ENCODE results near the gene NR1H4.
"Not testable (repeated sequence)": the region's sequence is repeated elsewhere in the genome, so short reads cannot be mapped to it uniquely, and the experiment has no call there.

The NR1H4 gene

DNA sequence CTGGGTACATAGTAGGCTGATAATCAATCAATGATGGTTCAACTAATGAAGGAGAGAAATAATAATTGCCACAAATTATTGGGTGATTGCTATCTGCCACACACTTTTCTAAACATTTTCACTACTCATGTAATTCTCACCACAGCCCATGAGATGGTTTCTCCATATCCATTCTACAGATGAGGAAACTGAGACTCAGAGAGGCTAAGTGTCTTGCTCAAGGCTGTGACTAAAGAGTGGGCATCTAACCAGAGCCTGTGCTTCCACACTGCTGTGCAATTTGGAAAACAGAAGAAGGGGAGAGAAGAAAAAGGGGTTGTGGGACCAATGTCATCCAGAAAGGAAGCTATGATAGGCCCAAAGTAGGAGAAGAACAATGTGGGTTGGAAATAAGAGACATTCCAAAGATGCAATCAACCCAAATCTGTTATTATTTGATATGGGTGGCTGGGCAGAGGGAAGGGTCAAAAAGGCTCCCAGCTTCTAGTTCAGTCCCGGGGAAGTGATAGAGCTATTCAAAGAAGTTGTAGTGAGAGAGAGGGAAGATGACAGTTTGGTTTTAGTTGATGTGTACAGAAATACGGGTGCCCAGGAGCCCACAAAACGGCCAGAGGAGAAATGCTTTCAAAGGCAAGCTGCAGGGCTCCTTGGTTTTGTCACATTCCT is 483 bp upstream of the NR1H4 start:
- no peak for DNase-seq (ENCODE audit: low read depth in 2 of 2)

DNA sequence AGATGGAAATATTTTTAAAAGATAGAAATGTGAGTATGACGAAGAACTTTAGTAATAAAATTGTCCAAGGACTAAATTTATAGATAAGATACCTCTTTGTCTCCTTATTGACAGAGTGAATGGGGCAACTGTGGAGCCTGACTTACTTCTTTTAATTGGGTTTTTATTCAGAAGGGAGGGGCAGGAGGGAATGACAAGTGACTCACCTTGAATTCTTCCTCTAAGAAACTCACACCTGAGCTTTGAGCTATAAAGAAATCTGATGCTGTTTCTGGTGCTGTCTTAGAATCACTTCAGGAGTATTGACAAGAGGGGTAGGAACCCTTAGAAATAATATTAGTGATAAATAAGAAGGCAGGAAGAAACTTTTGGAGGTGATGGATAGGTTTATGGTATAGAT is 951 bp downstream of the NR1H4 start:
- DNase-seq (ENCODE audit: low read depth in 2 of 2) = no peak

DNA sequence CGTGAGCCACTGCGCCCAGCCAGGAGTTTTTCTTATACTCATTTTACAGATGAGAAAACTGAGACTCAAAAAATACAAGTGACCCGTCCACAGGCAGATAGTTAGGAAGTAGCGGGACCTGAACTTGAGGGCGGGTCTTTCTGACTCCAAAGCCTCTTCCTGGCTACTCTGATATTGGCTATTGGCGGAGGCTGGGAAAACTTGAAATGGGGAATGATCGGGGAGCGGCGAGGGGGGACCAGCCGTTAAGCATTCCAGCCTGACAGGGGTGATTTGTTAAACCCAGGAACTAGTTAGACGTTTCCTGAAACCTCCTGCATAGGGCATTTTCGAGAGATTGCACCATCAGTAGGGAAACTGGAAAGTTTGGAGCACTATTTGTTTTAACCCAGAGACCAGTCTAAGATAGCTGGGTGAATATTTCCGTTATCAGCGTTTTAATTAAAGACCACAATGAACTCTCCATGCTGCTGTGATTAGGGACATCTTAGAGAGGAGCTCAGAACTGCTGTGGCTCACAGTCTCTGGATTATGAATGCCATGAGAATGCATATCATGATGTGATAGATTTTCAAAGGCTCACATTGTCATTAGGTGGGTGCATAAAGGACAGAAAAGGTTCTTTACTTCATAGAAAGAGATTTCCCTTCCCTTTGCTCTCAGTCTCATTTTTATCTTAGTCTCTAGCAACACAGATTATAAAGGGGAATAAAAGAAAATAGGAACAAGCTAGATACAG is 2.5 kb downstream of the NR1H4 start:
- DNase-seq (ENCODE audit: low read depth in 2 of 2) = no peak

DNA sequence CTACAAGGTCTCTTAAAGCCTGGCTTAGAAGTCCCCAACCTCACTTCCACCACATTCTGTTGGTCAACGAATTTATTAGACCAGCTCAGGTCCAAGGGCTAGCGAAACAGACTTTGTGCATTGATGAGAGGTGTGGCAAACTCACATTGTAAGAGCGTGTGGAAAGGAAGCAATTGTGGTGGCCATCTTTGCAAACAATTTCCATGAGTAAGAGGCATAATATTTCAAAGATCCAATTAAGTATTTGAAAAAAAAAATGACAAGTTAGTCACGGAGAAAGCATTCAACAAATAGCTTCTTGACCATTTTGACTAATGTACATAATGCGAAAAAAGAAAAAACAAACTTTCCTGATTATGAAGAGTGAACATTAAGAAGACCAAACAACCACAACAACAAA is 7.4 kb downstream of the NR1H4 start:
- DNase-seq (ENCODE audit: low read depth in 2 of 2) = no peak

DNA sequence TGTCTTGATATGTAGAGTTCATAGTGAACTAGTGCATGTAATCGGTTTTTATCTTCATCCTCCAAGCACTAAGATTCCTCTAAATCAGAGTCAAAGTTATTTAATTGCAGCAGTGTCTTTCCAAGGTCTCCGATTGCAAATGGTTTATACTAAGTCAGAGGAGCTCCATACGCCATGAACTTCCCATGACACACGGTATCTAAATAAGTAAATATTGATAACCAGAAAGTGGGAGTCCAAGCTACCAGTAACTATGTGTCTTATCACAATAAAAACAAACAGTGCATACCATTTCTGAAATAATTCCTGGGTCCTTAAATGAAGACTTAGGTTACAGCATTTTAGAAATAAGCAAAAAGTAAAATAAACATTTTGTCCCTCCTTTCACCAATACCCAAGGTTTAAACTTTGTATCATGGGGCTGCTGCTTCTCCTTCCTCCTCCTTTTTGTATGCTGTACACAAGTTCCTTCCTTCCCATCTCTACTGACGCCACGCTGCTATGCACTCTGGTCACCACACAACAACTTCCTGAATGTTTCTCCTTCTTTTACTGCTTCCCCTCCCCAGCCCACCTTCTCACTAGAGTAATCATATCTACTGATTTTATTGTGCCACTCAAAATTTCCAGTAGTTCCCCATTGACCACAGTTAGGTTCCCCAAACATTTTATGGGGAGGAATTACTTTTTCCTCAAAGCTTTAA is 10.7 kb downstream of the NR1H4 start:
- DNase-seq (ENCODE audit: low read depth in 2 of 2) = no peak

DNA sequence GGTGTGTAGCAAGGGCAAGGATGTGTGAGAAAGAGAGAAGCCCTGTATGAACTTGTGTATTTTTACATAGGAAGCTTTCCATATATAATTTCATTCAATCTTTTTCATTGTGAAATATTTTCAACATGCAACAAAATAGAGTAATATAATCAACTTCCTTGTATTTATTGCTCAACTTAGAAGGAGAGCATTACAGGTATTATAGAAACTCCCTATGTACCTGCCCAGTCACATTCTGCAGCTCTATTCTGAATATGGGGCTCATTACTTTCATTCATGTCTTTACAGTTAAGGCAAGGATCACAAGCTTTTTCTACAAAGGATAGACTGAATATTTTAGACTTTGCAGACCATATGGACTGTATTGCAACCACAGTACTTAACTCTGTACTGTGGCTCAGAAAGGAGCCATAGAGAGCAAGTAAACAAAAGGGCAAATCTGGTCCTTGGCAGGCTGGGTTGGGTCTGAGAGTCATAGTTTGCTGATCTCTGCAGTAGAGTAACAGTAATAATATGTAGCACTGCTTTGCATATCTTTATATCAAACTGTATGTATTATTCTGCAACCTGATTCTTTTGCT is 11.3 kb downstream of the NR1H4 start:
- no peak for DNase-seq (ENCODE audit: low read depth in 2 of 2)

DNA sequence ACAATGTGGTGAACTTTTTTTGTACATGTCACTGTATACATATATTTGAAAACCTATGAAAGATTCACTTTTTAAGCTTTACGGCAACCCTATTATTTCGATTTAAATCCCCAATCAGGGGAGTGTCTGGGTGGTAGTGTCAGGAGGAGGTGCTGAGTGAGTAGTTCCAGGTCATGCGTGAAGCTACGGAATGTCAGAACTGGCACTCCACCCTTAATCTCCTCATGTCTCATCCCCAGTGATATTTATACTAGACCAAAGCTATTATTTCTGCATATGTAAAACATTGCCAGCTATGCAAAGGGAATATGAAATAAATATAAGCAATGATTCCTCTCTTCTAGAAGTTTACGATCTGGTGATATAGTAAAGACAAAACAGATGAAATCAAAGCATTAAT is 12.3 kb downstream of the NR1H4 start:
- no peak for DNase-seq (ENCODE audit: low read depth in 2 of 2)

DNA sequence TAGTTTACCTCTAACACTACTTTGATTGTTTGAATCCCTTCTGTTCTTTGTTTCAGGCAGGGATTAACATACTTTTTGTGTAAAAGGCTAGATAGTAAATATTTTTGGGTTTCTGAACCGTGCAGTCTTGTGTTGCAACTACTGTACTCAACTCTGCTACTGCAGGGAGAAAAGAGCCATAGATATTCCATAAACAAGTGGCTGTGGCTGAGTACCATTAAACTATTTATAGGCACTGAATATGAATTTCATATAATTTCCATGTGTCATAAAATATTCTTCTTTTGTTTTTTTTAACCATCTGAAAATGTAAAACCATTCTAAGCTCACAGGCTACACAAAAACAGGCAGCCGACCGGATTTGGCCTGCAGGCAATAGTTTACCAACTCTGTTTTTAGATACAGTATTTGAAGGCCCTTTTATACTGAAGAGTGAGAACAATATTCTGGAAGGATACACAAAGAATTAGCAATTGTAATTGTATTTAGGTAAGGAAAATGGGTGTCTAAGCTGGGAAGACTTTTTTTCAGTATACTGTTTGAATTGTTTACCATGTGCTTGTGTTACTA is 15.7 kb downstream of the NR1H4 start:
- no peak for DNase-seq (ENCODE audit: low read depth in 2 of 2)

DNA sequence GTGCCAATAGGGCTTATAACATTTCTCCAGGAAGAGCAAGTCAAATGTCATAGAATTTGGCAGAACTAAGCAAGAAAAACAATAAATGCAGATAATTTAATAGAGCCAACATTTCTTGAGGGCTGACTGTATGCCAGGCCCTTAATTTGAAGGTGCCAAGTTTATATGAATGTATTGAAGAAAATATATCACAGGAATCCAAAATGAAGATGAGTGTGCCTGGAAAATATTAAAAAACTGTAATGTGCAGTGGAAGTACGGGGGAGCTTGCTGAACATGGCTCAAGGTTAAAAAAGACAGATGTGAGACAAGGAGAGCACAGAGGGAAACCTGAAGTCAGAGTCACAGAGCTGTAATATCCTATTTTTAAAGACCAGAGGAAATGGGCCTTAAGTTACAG is 16.4 kb downstream of the NR1H4 start:
- no peak for DNase-seq (ENCODE audit: low read depth in 2 of 2)

DNA sequence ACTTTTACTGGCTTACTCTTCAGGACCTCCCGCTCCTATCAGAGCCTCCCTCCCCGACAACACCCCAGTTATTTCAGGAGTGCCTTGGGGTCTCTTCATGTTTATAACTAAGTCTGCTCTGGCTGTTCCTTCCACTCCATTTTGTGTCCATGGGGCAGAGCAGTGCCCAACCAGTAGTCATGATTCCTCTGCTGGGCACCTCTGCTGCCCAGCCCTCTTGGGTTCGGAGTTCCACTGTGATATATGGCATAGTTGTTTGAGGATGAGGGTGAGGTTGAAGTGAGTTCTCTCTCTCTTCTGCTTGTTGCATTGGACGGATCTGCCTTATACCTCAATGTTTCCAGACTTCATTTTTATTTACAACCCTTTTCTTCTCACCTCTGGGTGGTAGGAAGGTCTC is 17.4 kb downstream of the NR1H4 start:
- DNase-seq (ENCODE audit: low read depth in 2 of 2) = no peak

DNA sequence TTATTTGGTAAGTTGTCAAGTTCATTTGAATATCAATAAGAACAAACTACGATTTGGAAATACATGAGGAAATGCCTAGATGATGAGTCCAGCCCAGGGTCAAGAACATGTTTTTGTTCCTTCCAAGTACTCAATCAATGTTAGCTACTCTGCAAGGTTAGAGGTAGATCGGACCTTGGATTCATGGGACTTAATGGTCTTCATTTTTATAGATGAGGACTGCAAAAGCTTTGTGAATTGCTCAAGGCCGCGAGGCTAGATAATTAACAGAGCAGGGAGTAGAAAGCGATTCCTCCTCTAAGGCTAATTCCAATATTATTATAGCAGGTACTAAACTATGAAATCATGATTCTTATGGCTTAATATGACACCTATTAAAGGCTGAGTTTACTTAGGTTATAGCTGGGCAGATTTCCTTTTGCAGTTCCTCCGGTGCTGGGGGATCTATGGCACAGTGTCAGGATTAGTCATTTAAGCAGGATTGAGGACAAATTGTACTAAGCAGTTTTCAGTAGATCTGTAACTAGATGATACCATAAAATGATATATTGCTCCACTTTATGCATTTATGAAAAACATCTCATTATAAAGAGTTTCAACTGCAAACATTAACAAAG is 19.8 kb downstream of the NR1H4 start:
- DNase-seq (ENCODE audit: low read depth in 2 of 2) = no peak

DNA sequence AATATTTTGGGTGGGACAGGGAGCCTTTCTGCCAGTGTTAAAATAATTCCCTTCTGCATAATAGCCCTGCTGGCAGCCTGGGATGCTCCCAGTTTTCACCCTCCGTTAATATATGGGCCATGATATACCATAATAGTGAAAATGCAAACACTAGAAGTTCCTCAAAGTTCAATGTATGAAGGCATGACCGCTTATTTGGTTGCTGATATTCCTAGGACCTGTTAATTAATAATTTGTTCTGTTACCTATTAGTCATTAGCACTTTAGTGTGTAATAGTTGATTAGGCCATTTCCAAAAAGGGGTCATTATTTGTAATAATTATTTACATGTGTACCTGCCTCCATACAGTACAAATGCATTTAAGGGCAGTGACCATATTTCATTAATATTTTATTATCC is 20.4 kb downstream of the NR1H4 start:
- DNase-seq (ENCODE audit: low read depth in 2 of 2) = no peak

DNA sequence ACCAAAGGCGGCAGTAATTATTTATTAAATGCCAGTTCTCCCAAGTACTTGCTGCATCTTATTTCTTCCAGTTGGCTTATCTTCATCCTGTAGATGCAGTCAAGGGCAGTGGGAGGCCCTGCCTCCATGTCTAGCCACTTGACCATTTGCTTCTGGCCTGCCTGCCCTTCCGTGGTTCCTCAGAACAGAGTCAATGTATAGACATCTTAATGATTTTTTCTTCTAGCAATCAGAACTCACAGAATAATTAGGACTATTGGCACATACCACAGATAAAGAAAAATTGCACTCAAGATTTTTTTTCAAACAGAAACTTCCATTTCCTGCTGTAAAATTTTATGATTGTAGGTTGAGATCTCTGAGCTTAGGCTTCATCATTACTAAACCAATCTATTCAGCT is 20.9 kb downstream of the NR1H4 start:
- no peak for DNase-seq (ENCODE audit: low read depth in 2 of 2)

DNA sequence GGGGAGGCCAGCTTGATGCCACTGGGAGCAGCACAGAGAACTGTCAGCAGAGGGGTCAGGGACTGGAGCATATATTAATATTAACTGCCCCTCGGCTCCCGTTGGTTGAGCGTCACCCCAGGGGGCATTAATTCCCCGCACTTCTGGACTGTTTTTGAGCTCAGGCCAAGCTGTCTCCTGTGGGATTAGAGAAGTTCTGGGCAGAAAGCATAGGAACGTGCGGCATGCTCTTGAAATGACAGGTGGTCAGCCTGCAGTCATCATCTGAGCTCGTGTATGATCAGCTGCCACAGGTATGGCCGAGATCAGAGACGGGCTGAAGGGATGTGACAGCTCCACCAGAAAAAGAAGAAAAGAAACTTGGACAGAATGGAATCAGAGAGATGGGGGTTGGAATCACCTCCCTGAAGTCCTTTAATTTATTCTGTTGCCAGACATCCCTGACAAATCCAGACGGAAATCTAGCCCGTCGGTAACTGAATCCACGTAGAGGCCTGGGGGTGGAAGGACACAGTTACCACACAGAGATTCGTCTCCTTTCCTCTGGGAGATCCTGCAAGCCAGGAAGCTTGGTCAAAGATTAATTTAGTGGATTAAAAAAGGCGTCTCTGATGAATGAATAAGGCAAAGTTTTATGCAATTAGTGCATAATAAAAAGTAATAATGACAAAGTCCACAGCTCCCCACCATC is 23.6 kb downstream of the NR1H4 start:
- no peak for DNase-seq (ENCODE audit: low read depth in 2 of 2)

DNA sequence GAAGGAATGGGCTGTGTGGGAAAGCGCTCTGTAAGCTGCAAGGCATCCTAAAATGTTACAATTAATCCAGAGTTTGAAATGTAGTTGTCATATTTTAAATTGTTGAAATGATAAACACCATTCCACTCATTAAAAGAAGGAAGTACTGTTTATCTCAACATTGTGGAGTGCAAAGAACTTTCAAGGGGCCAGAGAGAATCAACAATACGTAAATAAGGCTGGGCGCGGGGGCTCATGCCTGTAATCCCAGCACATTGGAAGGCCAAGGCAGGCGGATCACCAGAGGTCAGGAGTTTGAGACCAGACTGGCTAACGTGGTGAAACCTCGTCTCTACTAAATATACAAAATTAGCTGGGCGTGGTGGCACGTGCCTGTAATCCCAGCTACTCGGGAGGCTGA is 24.5 kb downstream of the NR1H4 start:
- DNase-seq (ENCODE audit: low read depth in 2 of 2) = no peak

DNA sequence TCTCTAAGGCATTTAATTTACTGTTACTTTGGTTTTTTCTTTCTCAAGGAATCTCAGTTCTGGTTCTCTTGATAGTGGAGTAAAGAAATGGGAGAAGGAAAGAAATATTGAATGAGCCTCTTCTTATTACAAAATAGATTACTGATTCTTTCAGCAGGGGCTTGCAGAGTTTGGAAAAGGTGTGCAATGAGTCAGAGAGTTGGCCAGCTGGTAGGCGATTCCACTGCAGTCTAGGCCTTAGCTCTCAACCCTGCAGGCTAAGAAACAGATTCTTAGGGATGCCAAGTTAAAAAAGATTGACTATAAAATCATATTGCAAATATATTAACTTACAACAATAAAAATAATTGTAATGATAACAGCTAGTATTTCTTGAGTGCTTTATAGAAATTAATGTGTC is 25.8 kb downstream of the NR1H4 start:
- DNase-seq (ENCODE audit: low read depth in 2 of 2) = no peak

DNA sequence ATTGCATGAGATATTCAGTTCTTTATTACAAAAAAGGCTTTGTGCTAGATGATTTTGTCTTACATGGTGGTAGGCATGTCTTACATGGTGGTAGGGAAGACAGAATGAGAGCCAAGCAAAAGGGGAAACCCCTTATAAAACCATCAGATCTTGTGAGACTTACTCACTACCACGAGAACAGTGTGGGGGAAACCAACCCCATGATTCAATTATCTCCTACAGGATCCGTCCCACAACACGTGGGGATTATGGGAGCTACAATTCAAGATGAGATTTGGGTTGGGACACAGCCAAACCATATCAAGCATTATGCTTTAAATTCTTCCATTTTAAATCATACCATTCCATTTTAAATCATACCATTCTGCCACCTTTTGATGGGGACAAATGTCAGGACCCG is 29.1 kb downstream of the NR1H4 start:
- not testable (repeated sequence) for DNase-seq (ENCODE audit: low read depth in 2 of 2)

DNA sequence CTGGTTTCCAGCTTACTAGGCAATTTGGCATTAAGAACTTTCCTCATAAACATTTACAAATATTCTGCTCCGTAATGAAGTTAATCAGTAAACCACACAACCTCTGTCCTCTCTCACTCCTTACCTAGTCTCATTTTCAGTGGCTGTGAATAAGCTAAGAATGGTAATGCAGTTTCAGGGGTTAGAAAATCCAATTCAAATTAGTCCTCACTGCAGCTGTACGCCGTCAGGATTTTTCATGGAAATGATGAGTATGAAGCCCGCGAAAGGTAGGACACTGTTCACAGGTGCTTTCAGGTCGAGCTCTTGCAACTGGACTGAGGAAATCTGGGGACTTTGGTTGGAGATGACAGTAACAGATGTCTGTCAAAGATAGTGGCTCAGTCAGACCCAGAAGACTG is 29.6 kb downstream of the NR1H4 start:
- no peak for DNase-seq (ENCODE audit: low read depth in 2 of 2)

DNA sequence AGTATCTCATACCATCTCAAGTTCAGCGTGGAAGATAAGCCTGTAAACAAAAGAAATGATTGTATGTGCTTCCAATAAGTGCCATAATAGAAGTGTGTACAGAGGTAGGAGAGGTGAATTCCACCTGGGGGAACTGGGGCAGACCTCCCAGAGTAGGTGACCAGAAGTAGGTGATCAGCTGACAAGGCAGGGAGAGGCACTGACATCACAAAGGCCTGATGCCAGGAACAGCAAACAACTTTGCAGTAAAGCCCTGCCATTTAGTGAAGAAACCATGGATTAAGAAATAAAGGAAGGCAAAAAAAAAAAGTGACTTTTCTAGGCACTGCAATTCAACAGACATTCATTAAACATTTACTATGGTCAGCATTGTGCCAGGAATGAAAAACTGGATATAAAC is 31.1 kb downstream of the NR1H4 start:
- no peak for DNase-seq (ENCODE audit: low read depth in 2 of 2)

DNA sequence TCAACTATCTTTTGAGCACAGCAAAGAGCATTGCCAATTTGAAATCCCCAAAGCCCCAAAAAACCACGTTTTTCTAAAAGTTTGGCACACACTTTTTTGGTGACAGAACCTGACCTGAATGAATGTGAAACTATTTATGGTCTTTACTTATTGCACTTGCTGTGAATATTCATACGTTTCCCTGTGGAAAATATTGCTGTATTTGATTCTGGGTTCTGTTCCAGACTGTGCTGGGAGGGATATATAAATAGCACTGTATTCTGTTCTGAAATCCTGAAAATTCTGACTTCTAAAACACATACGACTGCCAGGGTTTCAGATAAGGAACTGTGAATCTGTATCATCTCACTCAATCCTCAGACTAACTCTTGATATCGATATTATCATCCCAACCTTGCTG is 35.1 kb downstream of the NR1H4 start:
- no peak for DNase-seq (ENCODE audit: low read depth in 2 of 2)

DNA sequence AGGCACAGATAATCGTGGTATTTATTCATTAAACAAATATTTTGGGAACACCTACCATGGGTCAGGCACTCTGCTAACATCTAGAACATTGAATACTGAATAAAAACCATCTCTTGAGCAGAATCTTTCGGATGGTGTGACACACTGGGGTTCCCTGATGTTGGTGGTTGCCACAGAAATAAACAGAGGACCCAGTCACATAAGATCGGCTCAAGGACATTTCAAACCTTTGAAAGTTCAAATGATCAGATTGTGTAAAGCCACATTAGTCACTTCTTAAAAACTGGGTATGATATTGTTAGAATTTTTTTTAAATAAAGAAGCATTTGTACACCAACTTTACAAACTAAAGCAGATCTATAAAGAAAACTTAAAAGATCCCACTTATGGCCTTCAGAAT is 39.0 kb downstream of the NR1H4 start:
- no peak for DNase-seq (ENCODE audit: low read depth in 2 of 2)
